Nephron (organoid): Measurements from ENCODE around the gene ZDHHC3.

Experiments
- H3K27ac Mint-ChIP-seq, 3 experiments: 2 replicates each; pipeline ENCODE4 v1.8.0; 2020; ENCODE audit warnings: mixed read lengths in 3 of 3, mild to moderate bottlenecking in 2 of 3, moderate library complexity in 1 of 3
- H3K27me3 Mint-ChIP-seq: 2 replicates; pipeline ENCODE4 v1.8.0; 2021; ENCODE audit warnings: low read depth, mild to moderate bottlenecking, moderate library complexity, mixed read lengths
- H3K36me3 Mint-ChIP-seq: 2 replicates; pipeline ENCODE4 v1.8.0; 2020; ENCODE audit warnings: low read depth, mixed read lengths
- H3K4me1 Mint-ChIP-seq: 2 replicates; pipeline ENCODE4 v1.8.0; 2020; ENCODE audit warnings: mixed read lengths
- H3K4me3 Mint-ChIP-seq, 3 experiments: 2 replicates each; pipeline ENCODE4 v1.8.0; 2020; ENCODE audit warnings: mild to moderate bottlenecking in 3 of 3, mixed read lengths in 3 of 3, moderate library complexity in 2 of 3
- H3K9me3 Mint-ChIP-seq: 2 replicates; pipeline ENCODE4 v1.8.0; 2020; ENCODE audit warnings: mixed read lengths
- CTCF ChIP-seq, 3 experiments: fragments of 200-600 bp; sonication (generic); IDR thresholded peaks; one replicate each; pipeline ENCODE4 v1.5.0; 2021; ENCODE audit warnings: antibody characterized with exemption in 3 of 3; ENCODE audit not compliant: unreplicated experiment in 3 of 3

Gene ZDHHC3

GRCh38 chr3:44981751-44982150 is 5.8 kb upstream of the ZDHHC3 start:
- Mint-ChIP-seq H3K27ac (no peak overlapping the region), H3K4me3 (no peak overlapping the region), H3K36me3 (peaks cover 9% of the 10 kb centered on the region), H3K27me3 (no peaks in the 10 kb centered on the region), H3K9me3 (no peaks in the 10 kb centered on the region), H3K4me1 (peaks cover 23% of the 10 kb centered on the region)
- TF ChIP-seq CTCF (IDR thresholded peaks at IDR 0.05; ENCODE audit: unreplicated experiment in 3 of 3): no peak

GRCh38 chr3:44981220-44981619 is 5.2 kb upstream of the ZDHHC3 start:
- H3K9me3 Mint-ChIP-seq: no peaks in the 10 kb centered on the region
- no peak for TF ChIP-seq CTCF (IDR thresholded peaks at IDR 0.05; ENCODE audit: unreplicated experiment in 3 of 3)

GRCh38 chr3:44974416-44974815 is 1.6 kb downstream of the ZDHHC3 start:
- Mint-ChIP-seq H3K4me3 (peak overlapping the region; percentile 99 to 100 (median 100)), H3K27ac (peak overlapping the region; percentile 84 to 97 (median 95)), H3K9me3 (no peaks in the 10 kb centered on the region), H3K27me3 (no peaks in the 10 kb centered on the region), H3K4me1 (peaks cover 35% of the 10 kb centered on the region), H3K36me3 (no peaks in the 10 kb centered on the region)
- no peak for TF ChIP-seq CTCF (IDR thresholded peaks at IDR 0.05; ENCODE audit: unreplicated experiment in 3 of 3)

More at GRCh38 chr3:44981220-44981619, 5.2 kb upstream of the ZDHHC3 start:
- H3K27me3 Mint-ChIP-seq: no peaks in the 10 kb centered on the region
- peaks cover 27% of the 10 kb centered on the region for H3K4me1 Mint-ChIP-seq
- no peak overlapping the region for H3K4me3 Mint-ChIP-seq
- peaks cover 9% of the 10 kb centered on the region for H3K36me3 Mint-ChIP-seq
- H3K27ac Mint-ChIP-seq: no peak overlapping the region

- no peaks in the 10 kb centered on the region for H3K9me3 Mint-ChIP-seq
- H3K27me3 Mint-ChIP-seq: no peaks in the 10 kb centered on the region
- no peak overlapping the region for H3K4me3 Mint-ChIP-seq
- no peak for TF ChIP-seq CTCF (IDR thresholded peaks at IDR 0.05; ENCODE audit: unreplicated experiment in 3 of 3)
- H3K36me3 Mint-ChIP-seq: no peaks in the 10 kb centered on the region
- H3K4me1 Mint-ChIP-seq: peaks cover 18% of the 10 kb centered on the region
- H3K27ac Mint-ChIP-seq: peak overlapping the region in 1 of 3 experiments; percentile 59
Observed at GRCh38 chr3:44970926-44971490, 5.0 kb downstream of the ZDHHC3 start.

DNA sequence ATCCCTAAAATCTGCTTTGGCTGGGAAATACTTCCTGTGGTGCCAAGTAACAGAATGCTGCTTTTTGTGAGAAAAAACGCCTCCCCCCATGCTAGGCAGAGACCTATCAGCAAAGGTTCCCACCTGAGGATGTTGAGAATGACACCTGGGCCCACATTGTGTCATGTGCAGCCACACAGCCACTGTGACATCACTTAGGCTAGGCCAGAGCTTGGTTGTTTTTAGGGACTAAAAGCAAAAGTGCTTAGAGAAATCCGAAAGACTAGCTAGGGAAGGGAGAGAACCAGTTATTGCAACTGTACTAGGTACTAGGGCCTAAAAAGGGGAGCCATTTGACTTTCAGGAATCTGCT is 6.2 kb downstream of the ZDHHC3 start:
- Mint-ChIP-seq H3K36me3 (no peaks in the 10 kb centered on the region), H3K27ac (peak overlapping the region in 1 of 3 experiments; percentile 59), H3K9me3 (no peaks in the 10 kb centered on the region), H3K4me1 (peaks cover 9% of the 10 kb centered on the region), H3K27me3 (no peaks in the 10 kb centered on the region), H3K4me3 (no peak overlapping the region)
- no peak for TF ChIP-seq CTCF (IDR thresholded peaks at IDR 0.05; ENCODE audit: unreplicated experiment in 3 of 3)

DNA sequence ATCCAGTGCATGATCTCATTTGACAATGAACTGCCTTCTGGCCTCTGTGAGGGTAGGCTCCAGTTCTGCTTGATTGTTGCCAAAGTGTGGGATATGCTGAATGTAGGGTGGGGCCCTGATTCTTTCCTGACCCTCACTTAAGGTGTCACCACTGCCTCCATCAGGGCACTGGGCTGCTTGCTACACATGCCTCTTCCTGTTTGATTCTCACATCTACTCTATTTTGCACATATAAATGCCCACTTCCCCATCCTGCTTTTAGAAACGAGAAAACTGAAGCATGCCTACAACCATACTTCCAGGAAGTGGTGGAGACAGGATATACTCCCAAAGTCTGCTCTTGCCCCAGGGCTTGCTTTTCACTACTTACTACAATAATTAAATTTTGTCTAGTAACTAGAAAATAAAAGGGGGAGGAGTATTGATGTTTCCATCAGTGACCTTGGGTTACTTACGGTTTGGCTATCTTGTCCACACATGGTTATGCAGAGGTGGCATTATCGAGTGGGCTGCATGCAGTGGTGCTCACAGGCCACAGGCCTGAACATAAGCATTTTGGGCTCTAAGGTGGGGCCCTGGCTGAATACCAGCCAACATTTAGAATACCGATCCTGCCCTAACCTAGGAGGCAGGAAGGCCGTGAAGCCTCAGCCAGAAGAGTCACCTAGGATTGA is 6.7 kb downstream of the ZDHHC3 start:
- Mint-ChIP-seq H3K27me3 (no peaks in the 10 kb centered on the region), H3K9me3 (no peaks in the 10 kb centered on the region), H3K4me1 (peaks cover 3% of the 10 kb centered on the region), H3K36me3 (no peaks in the 10 kb centered on the region), H3K4me3 (no peak overlapping the region), H3K27ac (no peak overlapping the region)
- TF ChIP-seq CTCF (IDR thresholded peaks at IDR 0.05; ENCODE audit: unreplicated experiment in 3 of 3): no peak
